Stimulated activated naive CD8-positive, alpha-beta T cell treated with anti-CD3 and anti-CD28 coated beads, Interleukin-15, Interleukin-2, amounts not matched to agents 100 ng/mL and 50 ng/mL, for 24 hours (primary cell): Measurements from ENCODE around the gene CABLES1.

ENCODE experiments used
- H3K27ac Mint-ChIP-seq: one replicate; pipeline ENCODE4 v1.8.0; 2021; ENCODE audit warnings: mild to moderate bottlenecking, mixed read lengths
- H3K27me3 Mint-ChIP-seq: one replicate; pipeline ENCODE4 v1.8.0; 2021; ENCODE audit warnings: mixed read lengths
- H3K36me3 Mint-ChIP-seq: one replicate; pipeline ENCODE4 v1.8.0; 2021; ENCODE audit warnings: low read depth, mixed read lengths
- H3K4me1 Mint-ChIP-seq: one replicate; pipeline ENCODE4 v1.8.0; 2021; ENCODE audit warnings: low read depth, mixed read lengths
- H3K4me3 Mint-ChIP-seq: one replicate; pipeline ENCODE4 v1.8.0; 2021; ENCODE audit warnings: mild to moderate bottlenecking, mixed read lengths
- H3K9me3 Mint-ChIP-seq: one replicate; pipeline ENCODE4 v1.8.0; 2021; ENCODE audit warnings: mixed read lengths

Gene CABLES1

DNA sequence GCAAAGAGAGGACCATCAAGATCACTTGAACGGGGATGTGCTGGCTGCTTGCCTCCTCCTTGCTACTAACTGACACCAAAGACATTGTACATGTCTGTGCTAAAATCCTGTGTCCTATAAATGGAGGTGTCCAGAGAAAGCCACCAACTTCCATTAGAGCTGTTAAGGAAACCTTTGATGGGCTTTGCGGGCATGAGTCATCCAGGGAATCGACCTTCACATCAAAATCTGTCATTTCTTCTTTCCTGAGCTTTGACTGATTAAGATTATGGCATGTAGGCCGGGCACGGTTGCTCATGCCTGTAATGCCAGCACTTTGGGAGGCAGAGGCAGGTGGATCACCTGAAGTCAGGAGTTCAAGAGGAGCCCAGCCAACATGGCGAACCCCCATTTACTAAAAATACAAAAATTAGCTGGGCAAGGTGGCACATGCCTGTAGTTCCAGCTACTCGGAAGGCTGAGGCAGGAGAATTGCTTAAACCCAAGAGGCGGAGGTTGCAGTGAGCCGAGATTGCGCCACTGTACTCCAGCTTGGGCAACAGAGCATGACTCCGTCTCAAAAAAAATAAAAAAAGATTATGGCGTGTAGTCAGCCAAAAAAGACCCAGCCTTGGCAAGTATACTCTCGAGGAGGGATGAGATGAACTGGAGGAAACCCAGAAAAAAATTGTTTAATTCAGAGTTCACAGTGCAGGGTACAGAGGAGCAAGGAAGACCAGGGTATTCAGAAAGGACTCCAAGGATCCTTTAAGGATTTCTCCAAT lies 115.8 kb downstream of the CABLES1 start:
- no peaks in the 10 kb centered on the region for H3K4me1 Mint-ChIP-seq
- no peak overlapping the region for H3K27ac Mint-ChIP-seq
- H3K4me3 Mint-ChIP-seq: no peak overlapping the region
- H3K27me3 Mint-ChIP-seq: no peaks in the 10 kb centered on the region
- H3K36me3 Mint-ChIP-seq: no peaks in the 10 kb centered on the region
- no peaks in the 10 kb centered on the region for H3K9me3 Mint-ChIP-seq

- Mint-ChIP-seq H3K27me3 (no peaks in the 10 kb centered on the region), H3K9me3 (no peaks in the 10 kb centered on the region), H3K4me3 (no peak overlapping the region), H3K27ac (no peak overlapping the region), H3K4me1 (peaks cover 14% of the 10 kb centered on the region), H3K36me3 (peaks cover 6% of the 10 kb centered on the region)
Observed at GRCh38 chr18:23253630-23254029, 118.3 kb downstream of the CABLES1 start.

- Mint-ChIP-seq H3K4me1 (peaks cover 36% of the 10 kb centered on the region), H3K27ac (no peak overlapping the region), H3K4me3 (no peak overlapping the region), H3K9me3 (no peaks in the 10 kb centered on the region), H3K27me3 (no peaks in the 10 kb centered on the region), H3K36me3 (peaks cover 6% of the 10 kb centered on the region)
Observed at GRCh38 chr18:23257137-23257536, 121.9 kb downstream of the CABLES1 start.

DNA sequence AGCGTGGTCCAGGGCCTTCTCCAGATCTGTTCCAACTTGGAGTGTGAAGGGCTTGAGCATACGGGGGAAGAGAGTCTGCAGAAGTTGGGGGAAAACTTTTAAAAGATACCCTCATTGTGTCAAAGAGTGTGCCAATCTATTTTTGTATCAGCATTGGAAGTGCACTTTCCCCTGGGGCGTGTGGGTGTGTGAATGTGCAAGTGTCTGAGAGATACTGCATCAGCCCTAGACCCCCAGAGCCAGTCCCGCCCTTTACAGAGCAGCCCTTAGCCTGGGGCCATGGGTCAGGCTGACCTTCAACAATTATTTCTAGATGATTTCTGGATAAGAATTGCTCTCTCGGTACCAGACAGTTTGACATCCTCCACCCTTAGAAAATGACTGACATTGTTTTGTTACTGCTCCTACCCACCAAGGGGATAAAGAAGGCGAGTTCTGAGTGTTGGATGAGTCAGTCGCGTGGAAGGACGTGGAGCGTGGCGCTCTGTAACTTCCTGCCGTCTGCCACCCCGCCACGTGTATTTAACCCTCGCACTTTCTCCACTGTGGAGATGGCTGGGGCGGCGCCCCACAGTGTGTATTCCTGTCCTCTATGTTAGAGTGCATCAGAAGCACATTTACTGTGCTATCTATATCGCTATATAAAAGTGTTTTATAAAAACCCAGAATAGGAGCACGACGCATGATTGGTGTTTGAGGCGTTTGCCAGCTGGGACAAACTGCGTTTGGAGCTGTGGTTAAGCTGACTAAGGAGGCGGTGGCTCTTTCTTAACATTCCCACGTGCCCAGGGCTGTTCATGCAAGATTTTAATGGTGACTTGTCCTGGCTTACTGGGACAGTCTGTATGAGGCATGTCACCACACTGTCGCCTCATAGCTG lies 122.6 kb downstream of the CABLES1 start:
- Mint-ChIP-seq H3K36me3 (peaks cover 6% of the 10 kb centered on the region), H3K4me3 (no peak overlapping the region), H3K4me1 (peaks cover 36% of the 10 kb centered on the region), H3K27ac (peak overlapping the region; percentile 53), H3K9me3 (no peaks in the 10 kb centered on the region), H3K27me3 (no peaks in the 10 kb centered on the region)

DNA sequence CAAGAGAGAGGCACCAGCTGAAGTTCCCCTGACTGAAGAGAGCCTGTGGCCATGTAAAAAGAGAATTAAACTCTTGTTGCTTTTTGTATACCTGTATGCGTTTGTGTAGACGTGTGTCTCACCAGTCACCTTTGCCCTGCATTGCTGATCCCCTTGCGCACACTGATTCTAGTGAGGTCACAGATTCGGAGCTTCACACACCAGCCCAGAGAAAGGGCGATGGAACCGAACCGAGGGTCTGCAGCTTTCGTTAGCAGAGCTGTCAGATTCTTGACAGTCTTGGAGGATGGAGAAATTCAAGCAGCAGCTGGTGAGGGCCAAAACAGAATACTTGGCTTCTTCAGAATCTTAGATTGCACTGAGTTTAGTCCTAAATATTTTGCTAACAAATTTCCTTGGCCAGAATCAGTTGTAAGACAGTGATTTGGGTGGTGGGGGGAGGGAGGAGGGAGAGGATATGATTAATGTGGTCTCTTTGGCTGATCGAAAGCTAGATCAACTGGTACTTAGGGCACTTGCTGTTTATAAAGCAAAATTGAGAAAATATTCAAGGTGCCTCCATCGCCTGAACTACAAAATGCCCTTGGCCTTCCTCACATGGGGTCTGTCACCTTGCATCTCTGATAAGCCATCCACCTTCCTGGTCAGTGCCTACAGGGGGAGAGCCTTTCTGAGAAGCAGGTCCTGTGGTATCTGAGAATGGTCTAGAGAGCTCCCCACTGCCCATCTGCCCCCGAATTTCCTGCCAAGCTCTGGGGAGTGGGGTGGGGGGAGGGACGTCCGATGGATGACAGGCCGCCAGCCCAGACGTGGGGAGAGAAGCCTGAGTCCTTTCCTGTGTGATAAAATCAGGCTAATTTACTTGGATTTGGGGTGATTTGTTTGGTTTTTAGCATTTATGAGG lies 123.5 kb downstream of the CABLES1 start:
- Mint-ChIP-seq H3K27ac (peak overlapping the region; percentile 53), H3K9me3 (no peaks in the 10 kb centered on the region), H3K27me3 (no peaks in the 10 kb centered on the region), H3K4me3 (peak overlapping the region; percentile 9), H3K4me1 (peaks cover 36% of the 10 kb centered on the region), H3K36me3 (peaks cover 6% of the 10 kb centered on the region)

GRCh38 chr18:23259701-23260681 lies 124.7 kb downstream of the CABLES1 start:
- peak overlapping the region; percentile 92 for H3K27ac Mint-ChIP-seq

DNA sequence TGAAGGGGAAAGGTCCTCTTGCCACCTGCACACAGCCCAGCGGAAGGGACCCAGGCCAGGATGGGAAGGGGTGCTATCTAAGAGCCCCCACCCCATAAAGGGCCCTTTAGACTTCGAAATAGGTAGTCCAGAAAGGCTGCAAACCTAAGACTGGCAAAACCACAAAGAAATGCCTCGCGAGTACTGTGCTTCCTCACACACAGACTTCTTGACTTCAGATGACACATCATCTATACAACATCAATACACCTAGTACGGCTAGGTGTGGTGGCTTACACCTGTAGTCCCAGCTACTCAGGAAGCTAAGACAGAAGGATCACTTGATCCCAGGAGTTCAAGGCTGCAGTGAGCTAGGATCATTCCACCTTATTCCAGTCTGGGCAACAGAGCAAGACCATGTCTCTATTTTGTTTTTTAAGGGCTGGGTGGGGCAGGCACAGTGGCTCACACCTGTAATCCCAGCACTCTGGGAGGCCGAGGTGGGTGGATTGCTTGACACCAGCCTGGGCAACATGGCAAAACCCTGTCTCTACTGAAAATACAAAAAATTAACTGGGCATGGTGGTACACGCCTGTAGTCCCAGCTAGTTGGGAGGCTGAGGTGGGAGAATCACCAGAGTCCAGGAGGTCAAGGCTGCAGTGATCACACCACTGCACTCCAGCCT lies 125.8 kb downstream of the CABLES1 start:
- H3K4me1 Mint-ChIP-seq: peaks cover 36% of the 10 kb centered on the region
- H3K36me3 Mint-ChIP-seq: peaks cover 6% of the 10 kb centered on the region
- no peaks in the 10 kb centered on the region for H3K9me3 Mint-ChIP-seq
- no peaks in the 10 kb centered on the region for H3K27me3 Mint-ChIP-seq
- H3K27ac Mint-ChIP-seq: no peak overlapping the region
- no peak overlapping the region for H3K4me3 Mint-ChIP-seq

More at GRCh38 chr18:23259701-23260681, 124.7 kb downstream of the CABLES1 start:
- no peaks in the 10 kb centered on the region for H3K9me3 Mint-ChIP-seq
- no peaks in the 10 kb centered on the region for H3K27me3 Mint-ChIP-seq
- peaks cover 36% of the 10 kb centered on the region for H3K4me1 Mint-ChIP-seq
- peaks cover 6% of the 10 kb centered on the region for H3K36me3 Mint-ChIP-seq
- H3K4me3 Mint-ChIP-seq: peak overlapping the region; percentile 66

DNA sequence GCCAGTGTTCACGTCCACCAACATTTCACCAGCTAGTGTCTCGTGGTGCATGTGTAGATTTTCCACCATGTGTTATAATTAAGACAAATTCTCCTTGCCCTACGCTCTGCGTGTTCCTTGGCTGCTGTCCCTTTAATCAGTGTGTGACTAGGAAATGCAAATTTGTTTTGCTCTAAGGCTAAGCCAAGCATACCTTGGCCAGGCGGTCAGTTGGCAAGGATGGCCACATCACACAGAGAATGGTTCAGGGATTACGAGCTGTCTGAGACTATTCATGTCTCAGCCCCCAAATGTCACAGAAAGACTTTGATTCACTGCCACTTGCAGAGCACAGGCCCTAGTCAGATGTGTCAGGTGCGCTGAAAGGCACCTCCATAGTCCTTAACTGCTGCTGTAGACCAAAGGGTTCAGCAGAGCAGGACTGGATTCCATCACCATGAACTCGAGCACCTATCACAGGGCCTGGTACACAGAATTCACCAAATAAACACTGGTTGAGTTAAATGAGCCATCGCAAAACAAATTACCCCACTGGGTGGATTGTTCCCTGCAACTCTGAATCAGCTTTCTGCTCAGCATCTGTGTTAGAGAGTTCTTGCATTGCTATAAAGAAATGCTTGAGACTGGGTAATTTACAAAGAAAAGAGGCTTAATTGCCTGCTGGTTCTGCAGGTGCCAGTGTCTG lies 128.4 kb downstream of the CABLES1 start:
- H3K27ac Mint-ChIP-seq: no peak overlapping the region
- no peaks in the 10 kb centered on the region for H3K27me3 Mint-ChIP-seq
- H3K9me3 Mint-ChIP-seq: peaks cover 8% of the 10 kb centered on the region
- H3K36me3 Mint-ChIP-seq: no peaks in the 10 kb centered on the region
- peaks cover 41% of the 10 kb centered on the region for H3K4me1 Mint-ChIP-seq
- H3K4me3 Mint-ChIP-seq: no peak overlapping the region

DNA sequence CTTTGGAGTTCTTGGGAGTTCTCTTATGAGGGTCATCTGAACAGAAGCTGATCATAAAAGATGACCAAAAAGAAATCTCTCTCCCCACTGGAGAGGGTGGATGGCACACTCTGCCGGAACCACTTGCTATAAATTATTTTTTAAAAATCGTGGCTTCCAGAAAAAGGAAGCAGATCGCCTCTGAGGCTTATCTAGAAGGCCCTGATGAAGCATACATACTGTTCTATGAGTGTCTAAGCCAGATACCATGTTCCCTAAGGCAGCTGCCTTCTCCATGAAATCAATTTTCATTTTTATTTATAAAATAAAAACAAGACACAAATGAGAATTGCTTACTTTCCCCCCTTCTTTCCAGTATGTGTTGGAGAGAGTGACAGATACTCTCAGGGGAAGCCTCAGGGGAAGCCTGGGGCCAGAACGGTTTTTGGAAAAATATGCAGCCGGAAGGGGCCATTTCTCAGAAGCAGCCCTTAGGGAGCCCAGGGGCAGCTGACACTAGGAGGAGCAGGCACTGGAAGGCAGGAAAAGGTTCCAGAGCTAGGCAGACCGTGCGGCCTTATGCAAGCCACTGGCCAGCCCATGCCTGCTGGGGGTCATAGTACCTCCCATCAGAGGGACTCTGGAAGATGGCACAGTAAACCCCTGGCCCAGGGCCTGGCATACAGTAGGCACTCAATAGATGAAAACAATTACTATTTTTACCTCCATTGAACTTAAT lies 130.6 kb downstream of the CABLES1 start:
- Mint-ChIP-seq H3K9me3 (peaks cover 16% of the 10 kb centered on the region), H3K4me3 (no peak overlapping the region), H3K27me3 (no peaks in the 10 kb centered on the region), H3K36me3 (peaks cover 17% of the 10 kb centered on the region), H3K4me1 (peaks cover 31% of the 10 kb centered on the region), H3K27ac (no peak overlapping the region)

- peaks cover 31% of the 10 kb centered on the region for H3K4me1 Mint-ChIP-seq
- no peaks in the 10 kb centered on the region for H3K27me3 Mint-ChIP-seq
- peak overlapping the region; percentile 71 for H3K27ac Mint-ChIP-seq
- peaks cover 25% of the 10 kb centered on the region for H3K36me3 Mint-ChIP-seq
- peaks cover 25% of the 10 kb centered on the region for H3K9me3 Mint-ChIP-seq
- H3K4me3 Mint-ChIP-seq: no peak overlapping the region
Observed at GRCh38 chr18:23266717-23267446, 131.6 kb downstream of the CABLES1 start.

DNA sequence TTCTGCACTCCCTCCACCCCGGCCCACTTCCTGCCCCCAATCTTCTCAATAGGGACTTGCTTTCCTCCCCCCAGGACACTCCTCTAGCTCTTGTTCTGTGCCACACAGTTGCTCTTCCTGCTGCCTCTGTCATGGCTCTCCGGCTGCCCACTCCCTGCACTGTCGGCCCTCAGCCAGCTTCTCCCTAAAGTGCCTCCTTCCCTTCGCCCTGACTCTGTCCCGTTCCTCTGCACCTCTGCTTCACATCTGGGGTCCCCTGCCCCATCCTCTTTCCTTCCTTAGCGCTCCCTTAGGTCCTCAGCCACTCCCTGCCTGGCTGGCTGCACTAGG lies 132.1 kb downstream of the CABLES1 start:
- Mint-ChIP-seq H3K36me3 (peaks cover 26% of the 10 kb centered on the region), H3K4me3 (no peak overlapping the region), H3K27me3 (no peaks in the 10 kb centered on the region), H3K27ac (peak overlapping the region; percentile 71), H3K4me1 (peaks cover 31% of the 10 kb centered on the region), H3K9me3 (peaks cover 26% of the 10 kb centered on the region)

DNA sequence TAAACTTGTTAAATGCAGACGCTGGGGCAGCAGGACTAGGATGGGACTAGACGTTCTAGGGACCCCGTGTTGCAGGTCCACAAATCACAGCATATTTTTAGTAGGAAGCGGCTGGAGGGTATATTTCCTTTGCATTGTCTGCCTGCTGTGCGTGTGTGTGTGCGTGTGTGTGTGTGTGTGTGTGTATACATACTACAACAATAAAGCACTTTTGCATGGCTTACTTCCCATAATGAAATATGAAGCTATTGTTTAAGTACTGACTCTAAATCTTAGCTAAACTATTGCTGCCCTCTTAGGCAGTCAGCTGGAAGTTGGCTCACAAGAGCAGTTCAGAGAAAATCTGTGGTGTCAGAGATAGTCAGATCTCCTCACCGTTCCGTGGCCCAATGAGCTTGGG lies 133.4 kb downstream of the CABLES1 start:
- Mint-ChIP-seq H3K27ac (peak overlapping the region; percentile 68), H3K9me3 (peaks cover 32% of the 10 kb centered on the region), H3K27me3 (no peaks in the 10 kb centered on the region), H3K4me1 (peaks cover 31% of the 10 kb centered on the region), H3K36me3 (peaks cover 26% of the 10 kb centered on the region), H3K4me3 (no peak overlapping the region)
